ENCODE data around the gene CELSR1.

The CELSR1 gene

GRCh38 chr22:46535876-46536536, 1.4 kb downstream of the CELSR1 start:
- no peak for FAIRE-seq
- DNase-seq (ENCODE audit: insufficient read length, low spot score), result no peak

- DNase-seq (ENCODE audit: insufficient read length, low spot score) (no peak), FAIRE-seq (no peak)
Measured at GRCh38 chr22:46534901-46535630, 2.4 kb downstream of the CELSR1 start.

- no peak for DNase-seq (ENCODE audit: insufficient read length, low spot score)
- FAIRE-seq, result no peak
Measured at GRCh38 chr22:46534177-46534776, 3.1 kb downstream of the CELSR1 start.

GRCh38 chr22:46533070-46533833, 4.2 kb downstream of the CELSR1 start:
- no peak for DNase-seq (ENCODE audit: insufficient read length, low spot score)
- no peak for FAIRE-seq

GRCh38 chr22:46532416-46532815, 5.0 kb downstream of the CELSR1 start:
- FAIRE-seq (no peak), DNase-seq (ENCODE audit: insufficient read length, low spot score) (no peak)

- no peak for DNase-seq (ENCODE audit: insufficient read length, low spot score)
- FAIRE-seq, result no peak
Measured at GRCh38 chr22:46531581-46532175, 5.7 kb downstream of the CELSR1 start.

- DNase-seq (ENCODE audit: insufficient read length, low spot score), result peak; percentile 92
- peak; percentile 96 for FAIRE-seq
Measured at GRCh38 chr22:46528121-46528610, 9.3 kb downstream of the CELSR1 start.

- DNase-seq (ENCODE audit: insufficient read length, low spot score) (no peak), FAIRE-seq (peak; percentile 13)
Measured at GRCh38 chr22:46526244-46526839, 11.1 kb downstream of the CELSR1 start.

- no peak for FAIRE-seq
- no peak for DNase-seq (ENCODE audit: insufficient read length, low spot score)
Measured at GRCh38 chr22:46525389-46526243, 11.8 kb downstream of the CELSR1 start.

GRCh38 chr22:46524203-46524740, 13.1 kb downstream of the CELSR1 start:
- DNase-seq (ENCODE audit: insufficient read length, low spot score) (no peak), FAIRE-seq (no peak)

GRCh38 chr22:46522797-46523196, 14.6 kb downstream of the CELSR1 start:
- no peak for DNase-seq (ENCODE audit: insufficient read length, low spot score)
- no peak for FAIRE-seq

GRCh38 chr22:46521994-46522393, 15.4 kb downstream of the CELSR1 start:
- DNase-seq (ENCODE audit: insufficient read length, low spot score) (no peak), FAIRE-seq (no peak)

GRCh38 chr22:46520880-46521279, 16.5 kb downstream of the CELSR1 start:
- FAIRE-seq (no peak), DNase-seq (ENCODE audit: insufficient read length, low spot score) (no peak)

- DNase-seq (ENCODE audit: insufficient read length, low spot score), result no peak
- FAIRE-seq, result no peak
Measured at GRCh38 chr22:46519377-46519776, 18.0 kb downstream of the CELSR1 start.

- no peak for DNase-seq (ENCODE audit: insufficient read length, low spot score)
- FAIRE-seq, result no peak
Measured at GRCh38 chr22:46518542-46519325, 18.7 kb downstream of the CELSR1 start.

GRCh38 chr22:46518038-46518437, 19.4 kb downstream of the CELSR1 start:
- FAIRE-seq, result no peak

GRCh38 chr22:46517255-46517761, 20.1 kb downstream of the CELSR1 start:
- FAIRE-seq (no peak), DNase-seq (ENCODE audit: insufficient read length, low spot score) (no peak)

More at GRCh38 chr22:46518038-46518437, 19.4 kb downstream of the CELSR1 start:
- DNase-seq (ENCODE audit: insufficient read length, low spot score), result no peak

GRCh38 chr22:46516638-46517037, 20.8 kb downstream of the CELSR1 start:
- FAIRE-seq, result no peak
- DNase-seq (ENCODE audit: insufficient read length, low spot score), result no peak
